GM12891 (cell line): ENCODE results near the gene TBC1D25.

Experiments
- POLR2A ChIP-seq: IDR thresholded peaks from 2 replicates; pipeline ENCODE4 v1.6.1; 2011; ENCODE audit warnings: low read depth, low read length, control low read depth
- POLR2AphosphoS5 ChIP-seq: IDR thresholded peaks from 2 replicates; pipeline ENCODE4 v1.6.1; 2011; ENCODE audit warnings: low read depth, low read length, control low read depth
- SPI1 ChIP-seq: IDR thresholded peaks from 2 replicates; pipeline ENCODE4 v1.6.1; 2011; ENCODE audit warnings: low read depth, low read length, control low read depth
- TAF1 ChIP-seq: IDR thresholded peaks from 2 replicates; pipeline ENCODE4 v1.6.1; 2011; ENCODE audit warnings: low read depth, low read length, control low read depth

- no peak for TF ChIP-seq POLR2A
- no peak for TF ChIP-seq POLR2AphosphoS5
- TF ChIP-seq SPI1 = no peak
- TF ChIP-seq TAF1 = no peak
Measured at GRCh38 chrX:48531358-48531959, 8.1 kb upstream of the TBC1D25 start.
